Ecto neural progenitor cell (in vitro differentiated cells): ENCODE data around the gene CELF4.

Experiments
- DNase-seq: peaks from one replicate; pipeline ENCODE4 v3.0.0-alpha.2; 2018; ENCODE audit warnings: low spot score

Gene CELF4

DNA sequence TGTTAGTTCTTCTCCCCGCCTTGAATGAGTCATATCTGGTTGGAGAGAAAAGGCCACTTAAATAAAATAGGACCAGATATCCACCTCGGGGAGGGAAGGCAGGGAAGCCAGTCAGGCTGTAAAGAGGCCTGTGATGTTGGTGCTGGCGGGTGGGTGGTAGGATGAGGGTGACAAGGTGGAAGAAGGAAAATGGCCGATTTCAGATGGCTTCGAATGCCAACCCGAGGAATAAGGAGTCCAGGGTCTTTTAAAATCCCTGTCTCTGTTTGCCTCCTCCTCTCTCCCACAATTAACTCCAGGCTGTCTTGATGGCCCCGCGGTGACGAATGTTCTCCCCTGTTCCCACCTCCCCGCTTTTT, 41.5 kb downstream of the CELF4 start:
- no peak for DNase-seq

GRCh38 chr18:37521510-37522465, 43.8 kb downstream of the CELF4 start:
- DNase-seq: no peak

DNA sequence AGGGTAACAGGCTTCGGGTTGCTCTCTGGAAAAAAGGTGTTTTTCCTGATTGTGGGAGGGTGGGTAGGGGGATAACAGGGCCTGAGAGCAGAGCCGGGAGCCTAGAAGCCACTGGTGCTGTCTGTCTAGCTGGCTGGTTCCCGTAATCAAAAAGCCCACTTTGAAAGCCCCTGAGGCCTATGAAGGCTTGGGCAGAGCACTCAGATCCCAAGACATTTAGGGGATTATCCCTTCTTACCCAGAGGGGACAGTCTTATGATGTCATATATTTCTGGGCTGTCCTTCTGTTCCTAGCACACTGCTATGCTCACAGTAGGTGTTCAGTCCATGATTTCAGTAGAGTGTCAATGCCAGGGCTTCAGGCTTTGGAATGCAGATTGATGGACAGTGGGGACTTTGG, 45.1 kb downstream of the CELF4 start:
- no peak for DNase-seq

- DNase-seq: no peak
These were observed 46.0 kb downstream of the CELF4 start for GRCh38 chr18:37519510-37520135.

- DNase-seq: no peak
These were observed 49.2 kb downstream of the CELF4 start for GRCh38 chr18:37516361-37516853.

DNA sequence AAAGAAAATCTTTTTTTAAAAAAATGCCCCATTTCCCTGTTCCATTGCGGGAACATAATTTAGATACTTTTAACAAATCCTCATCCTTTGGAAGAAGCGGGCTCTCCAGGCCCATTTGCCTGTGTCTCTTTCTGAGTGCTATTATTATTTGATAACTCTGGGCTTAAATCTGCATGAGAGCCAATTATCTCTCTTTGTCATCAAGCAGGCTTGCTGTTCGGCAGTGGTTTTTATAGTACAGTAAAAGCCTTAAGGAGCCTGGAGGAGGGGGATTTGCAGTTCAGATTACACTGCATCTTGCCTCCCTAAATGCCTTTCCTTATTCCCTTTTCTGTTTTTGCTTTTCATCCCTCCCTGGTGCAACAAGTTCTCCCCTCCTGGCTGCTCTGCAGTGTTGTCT, 50.6 kb downstream of the CELF4 start:
- no peak for DNase-seq

GRCh38 chr18:37512400-37512799, 53.2 kb downstream of the CELF4 start:
- no peak for DNase-seq

DNA sequence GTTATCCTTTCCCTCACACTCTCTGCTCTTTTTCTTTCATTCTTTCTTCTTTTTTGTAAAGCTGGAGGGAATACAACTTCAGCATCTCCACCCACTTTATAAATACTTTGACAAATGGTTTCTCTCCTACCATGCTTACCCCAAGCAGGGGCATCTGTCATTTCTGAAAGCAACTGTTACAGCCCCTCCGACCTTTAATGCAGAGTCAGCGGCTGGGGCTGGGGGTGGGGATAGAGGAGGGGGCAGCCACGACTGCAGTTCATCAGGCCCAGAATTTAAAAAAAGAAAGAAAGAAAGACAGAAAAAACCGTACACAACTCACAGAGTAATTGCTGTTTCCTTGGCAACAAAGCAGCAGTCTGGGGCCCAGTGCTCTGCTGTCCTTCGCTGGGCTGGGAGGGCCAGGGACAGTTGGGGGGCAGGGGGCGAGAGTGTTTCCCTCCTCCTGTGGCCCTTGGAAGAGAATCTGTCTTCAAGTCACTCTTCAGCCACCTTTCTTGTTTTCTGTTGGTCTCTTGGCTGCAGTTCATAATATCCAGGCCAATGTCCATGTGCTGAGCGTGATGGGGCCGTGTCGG, 53.8 kb downstream of the CELF4 start:
- DNase-seq: no peak

DNA sequence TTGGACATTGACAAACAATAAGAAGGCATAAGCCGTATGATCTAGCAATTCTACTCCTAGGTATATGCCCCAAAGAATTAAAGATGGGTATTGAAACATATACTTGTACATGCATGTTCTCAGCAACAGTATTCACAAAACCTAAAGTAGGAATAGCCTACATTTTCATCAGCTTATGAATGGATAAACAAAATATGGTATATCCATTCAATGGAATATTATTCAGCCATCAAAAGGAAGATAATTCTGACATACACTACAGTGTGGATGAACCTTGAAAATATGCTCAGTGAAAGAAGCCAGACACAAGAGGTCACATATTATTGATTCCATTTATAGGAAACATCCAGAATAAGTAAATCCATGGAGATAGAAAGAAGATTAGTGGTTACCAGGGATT, 56.0 kb downstream of the CELF4 start:
- no peak for DNase-seq

DNA sequence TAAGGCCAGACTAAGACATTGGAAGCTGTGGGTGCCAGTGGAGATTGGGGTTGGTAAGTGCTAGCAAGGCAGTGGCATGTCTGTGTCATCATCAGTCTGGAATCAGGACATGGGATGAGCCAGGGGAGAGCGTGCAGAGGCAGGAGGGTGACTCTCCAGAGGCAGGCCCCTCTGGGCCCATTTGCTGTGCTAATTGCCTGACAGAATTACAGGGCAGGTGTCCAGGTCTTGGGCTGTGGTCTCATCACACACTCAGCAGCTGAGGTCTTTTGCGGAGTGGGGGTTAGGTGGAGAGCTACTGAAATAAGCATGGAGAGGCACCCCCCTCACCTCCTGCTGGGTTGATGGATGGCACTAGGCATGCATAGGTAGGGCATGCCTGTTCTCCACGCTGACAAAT, 57.4 kb downstream of the CELF4 start:
- DNase-seq: no peak

DNA sequence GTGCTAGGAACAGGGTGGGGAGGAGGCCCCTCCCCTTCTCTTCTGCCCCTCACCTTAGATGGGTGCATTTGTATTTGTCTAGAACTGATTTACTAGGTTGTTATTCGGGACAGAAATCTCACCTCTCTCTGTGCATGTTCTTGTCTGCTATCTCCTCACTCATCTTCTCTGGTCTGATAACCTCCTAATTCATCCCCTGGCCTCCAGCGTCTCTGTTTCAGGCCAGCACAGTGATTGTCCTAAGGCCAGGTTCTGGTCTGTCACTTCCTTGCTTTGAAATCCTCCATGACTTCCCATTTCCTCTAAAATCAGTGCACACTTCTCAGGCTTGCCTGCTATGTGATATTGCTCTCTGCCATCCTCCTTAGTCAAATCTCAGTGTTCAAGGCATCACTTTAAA, 58.4 kb downstream of the CELF4 start:
- DNase-seq: no peak

DNA sequence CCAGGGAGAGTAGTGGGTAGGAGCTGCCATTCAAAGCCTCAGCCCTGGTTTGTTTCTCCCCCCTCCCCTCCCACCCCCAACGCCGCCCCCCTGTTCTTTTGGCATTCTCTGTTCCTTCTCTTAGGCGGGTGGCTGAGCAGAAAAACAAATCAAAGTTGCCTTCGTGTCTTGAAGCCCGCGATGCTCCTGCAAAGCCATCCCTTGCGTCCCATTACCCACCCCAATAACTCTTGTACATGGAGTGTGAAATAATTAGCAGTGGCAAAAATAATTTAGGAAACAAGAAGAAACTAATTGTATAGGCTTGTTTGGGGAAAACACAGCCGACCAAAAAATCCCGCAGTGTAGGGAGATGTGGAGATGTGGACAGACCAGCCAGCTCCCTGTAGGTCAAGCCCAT, 59.6 kb downstream of the CELF4 start:
- no peak for DNase-seq

DNA sequence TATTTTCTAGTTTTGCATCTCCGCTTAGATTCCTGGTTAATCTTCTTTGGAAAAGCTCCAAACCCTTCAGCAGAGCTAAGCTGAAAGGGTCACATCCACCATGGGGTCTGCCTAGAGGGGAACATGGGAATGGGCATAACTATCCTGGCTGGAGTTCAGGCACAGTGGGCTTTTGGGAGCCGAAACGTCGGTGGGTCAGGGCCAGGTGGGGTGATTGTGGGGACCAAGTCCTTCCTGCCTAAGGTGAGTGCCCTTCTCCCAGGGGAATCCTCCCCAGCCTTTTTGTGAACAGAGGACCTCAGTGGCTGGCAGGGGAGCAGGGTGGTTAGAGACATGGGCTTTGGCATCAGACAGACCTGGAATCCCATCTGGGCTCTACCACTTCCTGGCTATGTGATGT, 60.3 kb downstream of the CELF4 start:
- DNase-seq: no peak

- DNase-seq: no peak
These were observed 63.0 kb downstream of the CELF4 start for GRCh38 chr18:37502601-37503000.

DNA sequence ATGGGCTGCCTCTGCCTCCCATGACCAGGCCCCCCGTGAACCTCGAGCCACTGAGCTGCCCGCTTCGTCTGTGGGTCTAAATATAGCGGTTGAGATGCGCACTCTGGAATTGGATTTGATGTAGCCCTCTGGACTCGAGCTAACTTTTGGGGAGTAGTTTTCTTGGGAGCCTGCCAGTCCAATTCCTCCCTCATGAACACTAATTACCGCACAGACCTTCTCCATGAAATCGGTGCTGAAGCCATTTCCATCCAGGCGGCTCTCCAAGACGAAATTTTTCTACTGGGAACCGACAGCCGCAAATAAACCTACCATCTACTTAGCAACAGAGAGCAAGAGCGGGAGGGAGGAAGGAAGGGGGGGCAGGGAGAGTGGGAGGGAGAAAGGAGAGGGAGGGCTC, 63.6 kb downstream of the CELF4 start:
- DNase-seq: no peak

GRCh38 chr18:37501136-37501535, 64.5 kb downstream of the CELF4 start:
- no peak for DNase-seq

- no peak for DNase-seq
These were observed 65.7 kb downstream of the CELF4 start for GRCh38 chr18:37499913-37500312.

- DNase-seq: no peak
These were observed 66.6 kb downstream of the CELF4 start for GRCh38 chr18:37499044-37499443.

DNA sequence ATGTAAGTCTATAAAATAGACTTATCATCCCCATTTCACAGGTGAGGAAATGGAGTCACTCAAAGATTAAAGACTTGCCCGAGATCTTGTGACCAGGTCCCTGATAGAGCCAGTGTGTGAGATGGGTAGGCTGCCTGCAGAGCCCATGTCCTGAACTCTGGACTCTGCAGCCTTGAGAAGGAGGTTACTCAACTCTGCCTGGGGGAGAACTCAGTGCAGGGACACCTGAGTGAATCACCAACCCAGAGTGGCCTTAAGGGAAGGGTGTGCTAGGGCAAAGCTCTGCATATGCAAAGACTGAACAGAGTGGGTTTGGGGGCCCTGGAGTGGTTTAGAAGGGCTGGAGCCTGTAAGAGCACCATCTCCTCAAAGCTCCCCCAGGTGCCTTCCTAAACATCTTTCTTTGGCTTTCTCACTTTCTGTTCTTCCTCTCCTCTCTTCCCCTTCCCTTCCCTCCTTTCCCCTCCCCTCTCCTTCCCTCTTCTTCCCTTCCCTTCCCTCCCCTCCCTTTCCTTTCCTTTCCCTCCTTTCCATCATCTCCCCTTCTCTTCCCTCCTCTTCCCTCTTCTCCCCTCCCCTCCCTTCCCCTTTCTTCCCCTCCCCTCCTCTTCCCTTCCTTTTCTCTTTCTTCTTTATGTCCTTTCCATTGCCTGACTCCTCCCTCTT, 67.6 kb downstream of the CELF4 start:
- DNase-seq: no peak

- no peak for DNase-seq
These were observed 69.0 kb downstream of the CELF4 start for GRCh38 chr18:37496568-37496967.

GRCh38 chr18:37495354-37495753, 70.2 kb downstream of the CELF4 start:
- no peak for DNase-seq

DNA sequence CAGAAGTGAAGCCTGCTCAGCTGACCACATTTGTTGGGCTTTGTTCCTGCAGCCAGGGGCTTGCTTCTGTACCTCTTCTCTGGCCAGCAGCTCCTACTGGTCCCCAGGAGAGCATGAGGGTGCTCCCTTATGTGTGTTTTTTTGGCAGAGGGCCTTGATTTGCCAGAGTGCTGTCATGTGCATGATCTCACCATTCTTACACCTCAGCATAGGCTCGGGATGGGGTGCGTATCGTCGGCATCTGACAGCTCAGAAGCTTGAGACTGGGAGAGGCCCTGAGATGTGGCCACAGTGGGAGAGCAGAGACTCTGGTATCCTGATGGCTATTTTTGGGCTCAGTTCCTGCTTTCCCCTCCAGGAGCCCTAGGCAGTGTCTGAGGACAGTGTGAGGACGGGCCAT, 71.2 kb downstream of the CELF4 start:
- no peak for DNase-seq
